Measurements from ENCODE around the gene AP5S1. TPM values are rescaled to one million over a fixed set of nuclear protein-coding genes. Genes with fewer than 3 reads are reported as not detected.

The AP5S1 gene
- polyA plus RNA-seq, 1 of the 3 experiments (the other 2 are of a cell fraction) = 10.3 TPM

- Histone ChIP-seq H3K4me3 (ENCODE audit: low read depth in 2 of 2, low read length in 1 of 2) (no peak overlapping the region), H3K4me2 (no peak overlapping the region), H3K9ac (no peak overlapping the region), H4K20me1 (ENCODE audit: insufficient read depth) (no peaks in the 10 kb centered on the region), H3K9me3 (no peaks in the 10 kb centered on the region), H3K27me3 (ENCODE audit: insufficient read depth) (no peaks in the 10 kb centered on the region), H2AFZ (ENCODE audit: low read depth) (no peak overlapping the region), H3K9me2 (no peaks in the 10 kb centered on the region), H3K27ac (ENCODE audit: low read depth in 2 of 2, low read length in 1 of 2) (no peak overlapping the region), H3K79me2 (ENCODE audit: insufficient read depth) (no peaks in the 10 kb centered on the region), H3K36me3 (replicated peaks in 1 of 2; ENCODE audit: control insufficient read depth in 1 of 2, insufficient read depth in 2 of 2, low read length in 1 of 2) (no peaks in the 10 kb centered on the region), H3K4me1 (ENCODE audit: control insufficient read depth in 1 of 2, insufficient read depth in 2 of 2, low read depth in 1 of 2, low read length in 1 of 2) (peaks cover 0 to 5% of the 10 kb centered on the region in 2 experiments; a peak in 1 of 4 replicates), H3F3A (replicated peaks; ENCODE audit: insufficient read depth) (no peaks in the 10 kb centered on the region)
- TF ChIP-seq EP300 (IDR thresholded peaks at IDR 0.05; ENCODE audit: borderline replicate concordance in 1 of 2, low read depth in 1 of 2, low read length in 1 of 2) (no peak), GABPA (IDR thresholded peaks at IDR 0.05; ENCODE audit: low read depth) (no peak), RAD21 (IDR thresholded peaks at IDR 0.05; ENCODE audit: low read length) (no peak), EZH2phosphoT487 (IDR thresholded peaks at IDR 0.05; ENCODE audit: borderline replicate concordance, low read depth) (no peak), MEF2A (IDR thresholded peaks at IDR 0.05; ENCODE audit: borderline replicate concordance, low read depth) (no peak), SMC3 (IDR thresholded peaks at IDR 0.05; ENCODE audit: low read depth, low read length) (no peak), CTCF (IDR thresholded peaks at IDR 0.05) (no peak), MXI1 (IDR thresholded peaks at IDR 0.05; ENCODE audit: low read depth, low read length) (no peak), FOXJ3 (CRISPR knock-in tag; IDR thresholded peaks at IDR 0.05) (no peak)
- TF ChIP-seq, protein P1, sequence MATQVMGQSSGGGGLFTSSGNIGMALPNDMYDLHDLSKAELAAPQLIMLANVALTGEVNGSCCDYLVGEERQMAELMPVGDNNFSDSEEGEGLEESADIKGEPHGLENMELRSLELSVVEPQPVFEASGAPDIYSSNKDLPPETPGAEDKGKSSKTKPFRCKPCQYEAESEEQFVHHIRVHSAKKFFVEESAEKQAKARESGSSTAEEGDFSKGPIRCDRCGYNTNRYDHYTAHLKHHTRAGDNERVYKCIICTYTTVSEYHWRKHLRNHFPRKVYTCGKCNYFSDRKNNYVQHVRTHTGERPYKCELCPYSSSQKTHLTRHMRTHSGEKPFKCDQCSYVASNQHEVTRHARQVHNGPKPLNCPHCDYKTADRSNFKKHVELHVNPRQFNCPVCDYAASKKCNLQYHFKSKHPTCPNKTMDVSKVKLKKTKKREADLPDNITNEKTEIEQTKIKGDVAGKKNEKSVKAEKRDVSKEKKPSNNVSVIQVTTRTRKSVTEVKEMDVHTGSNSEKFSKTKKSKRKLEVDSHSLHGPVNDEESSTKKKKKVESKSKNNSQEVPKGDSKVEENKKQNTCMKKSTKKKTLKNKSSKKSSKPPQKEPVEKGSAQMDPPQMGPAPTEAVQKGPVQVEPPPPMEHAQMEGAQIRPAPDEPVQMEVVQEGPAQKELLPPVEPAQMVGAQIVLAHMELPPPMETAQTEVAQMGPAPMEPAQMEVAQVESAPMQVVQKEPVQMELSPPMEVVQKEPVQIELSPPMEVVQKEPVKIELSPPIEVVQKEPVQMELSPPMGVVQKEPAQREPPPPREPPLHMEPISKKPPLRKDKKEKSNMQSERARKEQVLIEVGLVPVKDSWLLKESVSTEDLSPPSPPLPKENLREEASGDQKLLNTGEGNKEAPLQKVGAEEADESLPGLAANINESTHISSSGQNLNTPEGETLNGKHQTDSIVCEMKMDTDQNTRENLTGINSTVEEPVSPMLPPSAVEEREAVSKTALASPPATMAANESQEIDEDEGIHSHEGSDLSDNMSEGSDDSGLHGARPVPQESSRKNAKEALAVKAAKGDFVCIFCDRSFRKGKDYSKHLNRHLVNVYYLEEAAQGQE (IDR thresholded peaks at IDR 0.05; ENCODE audit: low read depth, low read length) = no peak
- WGBS (ENCODE audit: low lambda C conversion rate) = 61% methylated on average over 4 of the region's 4 CpGs
- CTCF ChIA-PET = interaction anchor here (1.4 to 6.8 kb wide), 6 partner anchors 10 to 212 kb away, joined by 3 to 38 read pairs (median 5); partner anchors contain the start of gene AP5S1
- DNase-seq = no peak
- POLR2A ChIA-PET = no interaction called here
Measured at GRCh38 chr20:3775457-3776108, 44.8 kb upstream of the AP5S1 start.

Measured in SK-N-SH (cell line).